NCI-H2029 (cell line): ENCODE data around the gene FLT4.

Source experiments
- DNase-seq: peaks from one replicate; lab custom pipeline; 2025; lab: John Stamatoyannopoulos, UW

The FLT4 gene

DNA sequence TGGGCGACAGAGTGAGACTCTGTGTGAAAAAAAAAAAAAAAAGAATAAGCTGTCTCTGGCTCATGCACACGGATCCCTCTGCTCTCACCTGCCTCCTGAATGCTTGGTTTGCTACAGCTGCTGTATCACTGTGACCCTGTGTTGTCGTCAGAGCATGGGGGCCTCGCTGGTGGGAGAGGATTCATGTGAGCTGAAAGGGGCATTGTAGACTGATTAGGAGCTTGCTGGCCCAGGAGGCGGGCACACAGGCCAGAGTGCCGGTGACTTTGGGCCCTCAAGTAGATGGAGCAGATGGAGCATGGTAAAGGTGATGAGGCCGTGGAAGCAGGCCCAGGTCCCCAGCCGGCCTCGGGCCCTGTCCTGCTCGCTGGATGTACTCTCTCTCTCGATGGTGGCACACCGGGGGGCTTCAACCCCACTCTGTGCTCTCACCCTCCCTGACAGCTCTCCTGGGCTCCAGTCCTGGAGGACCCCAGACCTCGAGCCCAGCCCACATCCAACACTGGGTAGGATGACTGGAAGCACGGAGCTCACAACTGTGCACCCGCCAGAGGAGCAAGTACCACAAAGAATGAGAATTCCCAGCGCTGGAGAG is 7.1 kb downstream of the FLT4 start:
- DNase-seq = no peak

DNA sequence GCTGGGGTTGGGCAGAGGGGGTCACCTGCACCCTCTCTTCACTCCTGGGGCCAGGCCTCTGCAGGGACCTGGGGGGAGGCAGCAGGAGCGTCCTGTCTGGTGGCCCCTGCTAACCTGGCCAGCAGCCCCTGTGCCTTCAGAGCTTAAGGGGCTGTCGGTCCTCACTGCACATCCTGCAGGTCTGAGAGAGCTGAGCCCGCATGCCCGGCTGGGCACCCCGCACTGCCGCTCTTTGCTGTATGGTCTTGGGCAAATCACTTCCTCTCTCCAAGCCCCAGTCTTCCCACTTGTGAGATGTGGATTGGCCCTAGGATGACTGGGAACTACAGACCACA is 7.9 kb downstream of the FLT4 start:
- no peak for DNase-seq

GRCh38 chr5:180640861-180641565 is 8.4 kb downstream of the FLT4 start:
- DNase-seq = no peak

GRCh38 chr5:180640611-180640860 is 8.9 kb downstream of the FLT4 start:
- DNase-seq = no peak

DNA sequence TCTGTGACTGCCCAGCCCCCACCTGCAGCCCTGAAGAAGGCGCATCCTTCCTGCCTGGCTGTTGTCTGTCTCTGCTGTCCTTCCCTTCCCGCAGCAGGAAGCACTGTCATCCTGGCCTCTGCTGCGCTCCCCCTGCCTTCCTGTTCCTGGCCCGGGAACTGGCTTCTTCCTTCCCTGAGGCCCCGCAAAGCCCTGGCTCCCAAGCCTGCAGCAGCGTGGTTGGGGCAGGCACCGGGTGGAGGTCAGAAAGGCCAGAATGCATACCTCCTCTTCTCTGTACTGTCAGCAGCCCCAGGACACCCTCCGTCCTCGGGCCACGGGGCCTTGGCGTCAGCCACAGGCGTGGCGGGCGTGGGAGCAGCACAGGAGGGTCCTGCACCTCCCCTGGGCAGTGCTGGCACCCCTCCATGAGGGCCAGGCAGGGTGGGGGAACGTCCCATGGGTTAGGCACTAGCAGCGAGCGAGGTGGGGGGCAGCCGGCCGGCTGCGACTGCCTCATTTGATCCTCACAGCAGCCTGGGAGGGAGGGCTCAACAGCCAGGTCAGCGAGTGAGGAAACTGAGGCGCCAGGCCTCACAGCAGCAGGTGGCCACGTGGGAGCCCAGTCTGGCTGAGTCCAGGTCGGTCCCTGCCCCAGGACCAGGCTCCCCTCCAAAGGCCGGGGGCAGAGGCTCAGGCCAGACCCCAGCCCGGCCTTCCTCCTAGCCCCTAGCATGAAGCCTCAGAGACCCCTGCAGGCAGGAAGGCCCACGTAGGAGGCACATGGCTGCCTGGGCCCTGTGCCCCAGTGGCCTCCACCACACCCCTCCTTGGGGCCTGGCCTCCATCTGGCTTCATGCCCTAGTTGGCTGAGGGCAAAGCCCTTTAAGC is 9.4 kb downstream of the FLT4 start:
- no peak for DNase-seq

DNA sequence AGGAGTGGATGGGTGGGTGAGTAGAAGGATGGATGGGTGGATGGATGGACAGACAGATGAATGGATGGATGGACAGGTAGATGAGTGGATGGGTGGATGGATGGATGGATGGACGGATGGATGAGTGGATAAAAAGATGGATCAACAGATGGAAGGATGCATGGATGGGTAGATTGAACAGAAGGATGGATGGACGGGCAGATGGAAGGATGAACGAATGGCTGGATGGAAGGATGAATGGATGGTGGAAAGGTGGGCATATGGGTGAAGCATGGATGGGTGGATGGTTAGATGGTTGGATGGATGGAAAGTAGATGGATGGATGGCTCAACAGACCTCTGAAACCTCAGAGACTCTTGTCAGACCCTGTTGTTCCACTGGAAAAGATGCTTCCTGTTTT is 10.1 kb downstream of the FLT4 start:
- no peak for DNase-seq

DNA sequence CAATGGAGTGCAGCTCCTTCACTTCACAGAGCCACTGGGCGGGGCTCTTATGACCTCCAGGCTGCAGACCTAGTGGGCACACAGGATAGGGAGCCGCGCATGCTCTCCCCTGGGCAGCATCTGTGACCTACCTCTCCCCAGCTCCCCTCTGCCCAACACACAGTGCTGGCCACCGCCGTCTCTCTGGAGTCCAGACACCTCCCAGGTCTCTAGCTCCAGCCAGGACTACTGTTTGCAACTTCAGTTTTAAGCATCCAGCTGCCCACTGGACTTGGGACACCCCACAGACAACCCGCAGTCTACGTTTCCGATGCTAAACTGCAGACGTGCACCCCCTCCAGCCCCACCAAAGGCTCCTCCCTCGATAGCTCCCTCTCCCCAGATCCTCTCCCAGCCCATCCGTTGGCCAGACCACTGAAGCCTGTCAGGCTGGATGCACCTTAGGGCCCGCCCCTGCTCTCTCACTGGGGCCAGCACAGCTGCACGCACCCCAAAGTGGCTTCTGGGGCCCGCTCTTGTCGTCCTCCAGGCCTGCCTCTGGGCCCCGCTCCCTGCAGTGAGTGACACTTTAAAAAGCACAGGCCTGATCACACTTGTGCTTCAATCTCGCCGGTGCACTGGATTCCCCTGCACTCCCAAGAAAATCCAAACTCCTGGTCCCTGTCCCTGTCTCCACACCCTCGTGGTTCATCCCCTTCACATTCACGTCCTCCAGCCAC is 11.3 kb downstream of the FLT4 start:
- no peak for DNase-seq

GRCh38 chr5:180636403-180637075 is 12.9 kb downstream of the FLT4 start:
- no peak for DNase-seq

- DNase-seq = no peak
These were observed 13.4 kb downstream of the FLT4 start for GRCh38 chr5:180636016-180636402.

- no peak for DNase-seq
These were observed 15.9 kb downstream of the FLT4 start for GRCh38 chr5:180633283-180634177.

DNA sequence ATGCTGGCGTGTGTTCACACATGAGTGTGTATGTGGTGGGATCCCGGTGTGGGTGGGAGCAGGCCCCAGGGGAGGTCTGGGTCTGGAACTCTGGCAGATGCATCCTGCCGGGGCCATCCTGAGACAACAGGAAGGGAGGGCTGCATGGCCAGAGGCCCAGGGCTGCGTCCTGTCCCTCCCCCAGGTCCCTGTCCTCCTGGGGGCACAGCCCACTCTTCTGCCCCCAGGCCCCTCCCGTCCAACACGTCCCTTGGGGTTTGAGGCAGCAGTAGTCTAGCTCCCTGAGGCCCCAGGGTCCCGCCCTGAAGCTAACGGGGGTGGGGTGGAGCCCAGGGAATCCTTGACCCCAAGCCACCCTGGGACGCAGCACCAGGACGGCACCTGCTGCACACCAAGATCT is 16.6 kb downstream of the FLT4 start:
- no peak for DNase-seq

GRCh38 chr5:180631549-180632383 is 17.6 kb downstream of the FLT4 start:
- no peak for DNase-seq

DNA sequence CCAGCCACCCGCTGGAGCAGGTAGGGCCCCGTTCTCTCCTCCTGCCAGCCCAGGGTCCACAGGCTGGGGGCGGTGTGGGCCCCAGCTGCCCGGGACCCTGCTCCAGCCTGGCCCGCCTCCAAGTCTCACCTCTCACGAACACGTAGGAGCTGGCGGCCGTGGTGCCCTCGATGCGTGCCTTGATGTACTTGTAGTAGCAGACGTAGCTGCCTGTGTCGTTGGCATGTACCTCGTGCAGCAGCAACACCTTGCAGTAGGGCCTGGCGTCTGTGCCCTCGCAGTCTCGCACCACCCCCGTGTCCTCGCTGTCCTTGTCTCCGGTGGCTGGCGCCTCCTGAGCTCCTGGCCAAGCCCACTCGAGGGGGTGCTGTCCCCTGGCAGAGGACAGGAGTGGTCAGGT is 19.0 kb downstream of the FLT4 start:
- no peak for DNase-seq

GRCh38 chr5:180629831-180630382 is 19.5 kb downstream of the FLT4 start:
- DNase-seq = no peak

GRCh38 chr5:180628827-180629750 is 20.3 kb downstream of the FLT4 start:
- DNase-seq = no peak

DNA sequence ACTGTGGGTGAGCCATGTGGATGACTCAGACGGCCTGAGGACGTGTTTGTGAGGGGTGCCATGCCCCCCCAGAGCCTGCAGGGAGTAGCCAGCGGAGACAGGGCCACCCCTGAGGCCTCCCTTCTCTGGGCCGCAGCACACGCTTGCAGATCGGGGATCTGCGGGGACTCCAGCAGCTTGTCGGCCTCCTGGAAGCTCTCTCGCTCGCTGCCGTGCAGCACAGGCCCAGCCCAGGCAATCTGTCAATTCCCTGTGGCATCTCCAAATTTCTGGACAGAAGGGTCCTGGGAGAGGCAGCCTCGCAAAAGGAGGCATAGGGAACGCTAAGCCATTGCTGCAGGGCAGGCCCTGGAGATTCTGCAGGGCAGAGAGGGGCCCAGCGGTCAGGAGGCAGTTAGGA is 21.2 kb downstream of the FLT4 start:
- no peak for DNase-seq

DNA sequence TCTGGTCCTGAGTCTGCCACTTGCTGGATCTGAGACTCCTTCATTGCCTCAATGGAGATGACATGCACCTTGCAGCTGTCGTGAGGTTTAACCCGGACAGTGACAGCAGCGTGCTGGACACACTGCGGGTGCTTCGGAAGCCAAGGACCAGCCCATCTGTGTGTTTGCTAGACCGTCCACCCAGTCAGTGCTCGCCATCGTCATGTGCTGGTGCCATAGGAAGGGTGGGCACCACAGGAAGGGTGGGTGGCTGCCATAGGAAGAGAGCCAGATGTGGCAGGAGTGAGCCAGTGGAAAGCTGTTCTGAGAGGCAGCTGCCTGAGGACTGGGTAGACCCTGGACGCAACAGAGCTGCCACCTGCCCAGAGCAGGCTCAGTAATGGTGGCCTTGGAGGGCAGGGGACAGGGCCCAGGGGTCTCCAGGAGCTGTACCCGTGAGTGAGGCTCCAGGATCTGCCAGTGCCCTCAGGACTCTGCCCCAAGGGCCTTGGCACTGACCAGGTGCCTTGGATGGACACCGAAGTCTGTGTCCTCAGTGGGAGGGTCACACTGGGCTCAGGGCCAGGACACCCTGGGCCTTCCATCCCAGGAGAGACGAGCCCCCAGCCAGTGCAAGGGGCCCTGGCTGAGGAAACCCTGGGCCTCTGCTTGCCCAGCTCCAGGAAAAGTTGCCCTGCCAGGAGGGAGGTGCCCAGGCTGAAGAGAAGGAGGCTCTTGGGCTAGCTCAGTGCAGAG is 21.8 kb downstream of the FLT4 start:
- DNase-seq = no peak

DNA sequence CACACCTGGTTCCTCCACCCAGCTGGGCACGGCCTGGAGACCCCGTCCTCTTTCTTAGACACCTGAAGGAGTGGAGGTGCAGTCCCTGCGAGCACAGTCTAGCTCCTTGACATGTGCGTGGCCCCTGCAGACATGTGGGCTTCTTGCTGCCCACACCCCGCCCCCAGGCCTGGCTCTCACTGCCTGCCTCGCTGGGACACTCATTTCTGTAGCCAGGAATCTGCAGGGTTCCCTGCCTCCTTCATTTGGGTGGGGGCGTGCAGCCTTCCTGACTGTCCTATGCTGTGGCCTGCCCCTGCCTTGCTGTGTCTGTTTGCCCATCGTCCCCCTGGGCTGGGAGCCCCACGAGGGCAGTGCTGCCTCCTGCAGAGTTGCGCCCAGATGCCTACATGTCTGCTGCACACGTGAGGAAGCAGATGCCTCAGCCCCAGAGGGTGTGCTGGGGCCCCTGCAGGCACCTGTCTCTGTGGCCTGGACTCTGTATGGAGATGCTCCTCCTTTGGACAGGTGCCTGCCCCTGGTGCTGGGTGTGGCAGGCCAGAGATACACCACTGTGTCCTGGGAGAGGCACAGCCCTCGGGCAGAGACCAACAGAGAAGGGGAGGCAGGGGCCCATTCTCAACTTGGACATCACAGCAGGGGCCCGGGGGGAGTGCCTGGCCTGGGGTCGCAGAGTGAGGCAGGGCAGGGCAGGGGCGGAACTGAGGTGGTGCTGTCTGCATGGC is 22.6 kb downstream of the FLT4 start:
- no peak for DNase-seq
